ENCODE data around the gene EMC9.

Gene EMC9

DNA sequence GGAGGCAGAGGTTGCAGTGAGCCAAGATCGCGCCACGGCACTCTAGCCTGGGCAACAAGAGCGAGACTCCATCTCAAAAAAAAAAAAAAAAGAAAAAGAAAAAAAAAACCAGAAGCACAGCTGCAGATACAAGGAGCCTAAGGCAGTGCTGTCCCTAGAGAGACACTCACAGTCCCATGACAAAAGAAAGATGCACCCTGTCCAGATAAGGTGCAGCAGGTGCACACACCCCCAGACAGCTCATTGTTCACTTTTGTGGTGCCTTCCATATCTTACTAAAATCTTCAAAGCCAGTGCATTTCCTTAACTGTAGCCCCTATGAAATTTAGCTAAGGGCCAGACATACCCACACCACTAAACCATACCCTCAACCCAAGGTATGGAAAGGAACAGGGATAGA is 19.0 kb downstream of the EMC9 start:
- Histone ChIP-seq H3K4me1 (ENCODE audit: insufficient read depth, low read length) (no peaks in the 10 kb centered on the region), H3K9me3 (ENCODE audit: control insufficient read depth, insufficient read depth, low read length) (no peaks in the 10 kb centered on the region), H3K9ac (ENCODE audit: low read depth, low read length) (no peak overlapping the region), H3K36me3 (ENCODE audit: insufficient read depth, low read length) (peaks cover 14% of the 10 kb centered on the region)

DNA sequence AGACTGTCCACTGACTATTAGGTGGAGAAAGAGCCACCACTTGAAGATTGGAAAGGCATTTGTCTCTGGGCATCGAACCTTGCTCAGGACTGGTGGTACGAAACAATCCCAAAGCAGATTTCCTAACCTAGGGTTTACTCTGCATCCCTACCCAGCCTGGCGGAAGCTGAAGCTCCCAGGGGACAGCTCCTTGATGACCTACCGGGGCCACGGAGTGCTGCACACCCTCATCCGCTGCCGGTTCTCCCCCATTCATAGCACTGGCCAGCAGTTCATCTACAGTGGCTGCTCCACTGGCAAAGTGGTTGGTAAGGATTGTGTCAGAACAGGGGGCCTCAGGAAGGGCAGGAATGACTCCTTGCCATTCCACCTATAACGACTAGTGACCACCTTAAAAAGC is 20.2 kb downstream of the EMC9 start:
- no peak overlapping the region for H3K9ac ChIP-seq (ENCODE audit: low read depth, low read length)
- peaks cover 14% of the 10 kb centered on the region for H3K36me3 ChIP-seq (ENCODE audit: insufficient read depth, low read length)
- no peaks in the 10 kb centered on the region for H3K9me3 ChIP-seq (ENCODE audit: control insufficient read depth, insufficient read depth, low read length)
- H3K4me1 ChIP-seq (ENCODE audit: insufficient read depth, low read length) = no peaks in the 10 kb centered on the region

DNA sequence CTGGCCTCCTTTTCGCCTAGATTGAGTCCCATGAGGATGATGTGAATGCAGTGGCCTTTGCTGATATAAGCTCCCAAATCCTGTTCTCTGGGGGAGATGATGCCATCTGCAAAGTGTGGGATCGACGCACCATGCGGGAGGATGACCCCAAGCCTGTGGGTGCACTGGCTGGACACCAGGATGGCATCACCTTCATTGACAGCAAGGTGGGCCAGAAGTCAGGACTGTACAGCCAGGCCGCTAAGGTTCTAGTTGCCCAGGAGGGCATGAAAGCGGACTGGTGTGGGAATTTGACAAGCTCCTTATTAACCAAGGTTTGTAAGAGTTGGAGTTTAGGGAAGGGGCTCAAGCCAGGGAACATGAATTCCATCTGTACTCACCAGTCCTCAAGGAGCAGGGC is 21.7 kb downstream of the EMC9 start:
- Histone ChIP-seq H3K4me1 (ENCODE audit: insufficient read depth, low read length) (no peaks in the 10 kb centered on the region), H3K36me3 (ENCODE audit: insufficient read depth, low read length) (peaks cover 14% of the 10 kb centered on the region)

DNA sequence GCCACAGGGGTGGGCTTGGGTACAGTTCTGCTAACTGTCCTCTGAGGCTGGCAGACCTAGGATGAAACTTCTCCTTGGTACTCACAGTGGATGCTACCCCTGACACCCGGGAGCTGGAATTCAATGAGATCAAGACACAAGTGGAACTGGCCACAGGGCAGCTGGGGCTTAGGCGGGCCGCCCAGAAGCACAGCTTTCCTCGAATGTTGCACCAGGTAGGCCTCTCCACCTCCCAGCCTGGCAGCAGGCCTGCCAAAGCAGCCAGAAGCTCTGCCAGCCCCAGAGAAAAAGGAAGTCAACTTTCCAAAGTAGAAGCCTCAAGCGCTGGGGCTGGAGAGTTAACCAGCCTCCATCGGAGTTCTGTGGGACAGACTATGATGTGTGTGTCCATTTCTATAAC is 24.2 kb downstream of the EMC9 start:
- Histone ChIP-seq H3K4me1 (ENCODE audit: insufficient read depth, low read length) (no peaks in the 10 kb centered on the region), H3K9me3 (ENCODE audit: control insufficient read depth, insufficient read depth, low read length) (no peaks in the 10 kb centered on the region), H3K9ac (ENCODE audit: low read depth, low read length) (no peak overlapping the region), H3K36me3 (ENCODE audit: insufficient read depth, low read length) (peaks cover 14% of the 10 kb centered on the region)

More for the DNA sequence above, 21.7 kb downstream of the EMC9 start:
- H3K9ac ChIP-seq (ENCODE audit: low read depth, low read length) = no peak overlapping the region
- no peaks in the 10 kb centered on the region for H3K9me3 ChIP-seq (ENCODE audit: control insufficient read depth, insufficient read depth, low read length)

DNA sequence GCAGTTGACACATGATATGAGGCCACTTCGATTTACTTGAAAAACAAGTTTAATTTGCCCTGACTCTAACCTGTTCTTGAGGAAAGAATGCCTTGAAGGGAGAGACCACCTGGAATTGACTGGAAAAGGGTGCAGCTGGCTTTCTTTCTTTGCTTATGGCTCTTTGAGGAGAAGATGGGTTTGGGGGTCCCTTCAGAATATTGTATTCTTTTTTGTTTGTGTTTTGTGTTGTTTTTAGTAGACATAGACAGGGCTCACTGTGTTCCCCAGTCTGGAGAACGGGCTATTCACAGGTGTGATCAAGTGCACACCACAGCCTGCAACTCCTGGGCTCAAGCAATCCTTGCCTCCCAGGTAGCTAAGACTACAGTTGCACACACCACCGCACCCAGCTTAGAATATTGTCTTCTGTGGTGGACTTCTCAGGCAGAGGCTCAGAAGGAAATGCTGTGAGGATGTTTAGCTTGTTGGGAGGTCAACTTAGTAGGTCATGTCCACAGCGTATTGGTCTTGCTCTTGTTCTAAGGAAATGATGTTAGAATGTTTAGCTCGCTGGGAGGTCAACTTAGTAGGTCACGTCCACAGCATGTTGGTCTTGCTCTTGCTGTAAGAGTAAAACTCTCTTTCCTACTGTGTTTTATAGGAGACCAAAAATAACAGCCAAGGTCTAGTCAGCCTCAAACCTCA is 25.1 kb downstream of the EMC9 start:
- Histone ChIP-seq H3K9ac (ENCODE audit: low read depth, low read length) (peak overlapping the region; percentile 81; the same call in 1 of the 2 replicates), H3K36me3 (ENCODE audit: insufficient read depth, low read length) (peaks cover 14% of the 10 kb centered on the region), H3K4me1 (ENCODE audit: insufficient read depth, low read length) (no peaks in the 10 kb centered on the region), H3K9me3 (ENCODE audit: control insufficient read depth, insufficient read depth, low read length) (no peaks in the 10 kb centered on the region)

DNA sequence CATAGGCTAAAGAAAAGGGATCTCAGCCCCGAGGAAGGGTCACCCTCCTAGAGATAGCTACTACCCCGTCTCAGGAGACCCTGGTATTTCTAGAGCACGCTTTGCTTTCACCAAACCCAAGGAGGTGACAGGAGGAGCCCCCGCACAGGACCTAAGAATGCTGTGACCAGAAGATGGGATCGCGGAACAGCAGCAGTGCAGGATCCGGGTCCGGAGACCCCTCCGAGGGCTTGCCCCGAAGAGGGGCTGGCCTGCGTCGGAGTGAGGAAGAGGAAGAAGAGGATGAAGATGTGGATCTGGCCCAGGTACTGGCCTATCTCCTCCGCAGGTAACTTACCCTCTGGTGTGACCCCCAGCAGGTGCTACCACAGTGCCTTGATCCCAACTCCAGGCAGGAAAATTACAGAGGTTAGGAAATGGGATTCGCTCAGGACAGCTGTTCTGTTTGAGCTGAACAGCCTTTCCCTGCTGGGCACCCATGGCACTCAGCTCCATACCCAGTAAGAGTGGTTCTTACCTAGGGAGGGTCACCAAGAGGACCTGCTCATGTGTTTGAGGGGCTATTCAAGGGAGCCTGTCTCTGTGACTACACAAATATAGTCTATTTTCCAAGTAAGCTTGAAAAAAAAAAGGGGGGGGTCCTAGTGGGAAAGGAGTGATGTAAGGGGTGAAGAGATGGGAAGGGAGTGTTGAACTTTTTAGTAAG is 25.8 kb downstream of the EMC9 start:
- peaks cover 14% of the 10 kb centered on the region for H3K36me3 ChIP-seq (ENCODE audit: insufficient read depth, low read length)
- H3K4me1 ChIP-seq (ENCODE audit: insufficient read depth, low read length) = no peaks in the 10 kb centered on the region
- H3K9me3 ChIP-seq (ENCODE audit: control insufficient read depth, insufficient read depth, low read length) = no peaks in the 10 kb centered on the region
- peak overlapping the region; percentile 81 for H3K9ac ChIP-seq (ENCODE audit: low read depth, low read length)

DNA sequence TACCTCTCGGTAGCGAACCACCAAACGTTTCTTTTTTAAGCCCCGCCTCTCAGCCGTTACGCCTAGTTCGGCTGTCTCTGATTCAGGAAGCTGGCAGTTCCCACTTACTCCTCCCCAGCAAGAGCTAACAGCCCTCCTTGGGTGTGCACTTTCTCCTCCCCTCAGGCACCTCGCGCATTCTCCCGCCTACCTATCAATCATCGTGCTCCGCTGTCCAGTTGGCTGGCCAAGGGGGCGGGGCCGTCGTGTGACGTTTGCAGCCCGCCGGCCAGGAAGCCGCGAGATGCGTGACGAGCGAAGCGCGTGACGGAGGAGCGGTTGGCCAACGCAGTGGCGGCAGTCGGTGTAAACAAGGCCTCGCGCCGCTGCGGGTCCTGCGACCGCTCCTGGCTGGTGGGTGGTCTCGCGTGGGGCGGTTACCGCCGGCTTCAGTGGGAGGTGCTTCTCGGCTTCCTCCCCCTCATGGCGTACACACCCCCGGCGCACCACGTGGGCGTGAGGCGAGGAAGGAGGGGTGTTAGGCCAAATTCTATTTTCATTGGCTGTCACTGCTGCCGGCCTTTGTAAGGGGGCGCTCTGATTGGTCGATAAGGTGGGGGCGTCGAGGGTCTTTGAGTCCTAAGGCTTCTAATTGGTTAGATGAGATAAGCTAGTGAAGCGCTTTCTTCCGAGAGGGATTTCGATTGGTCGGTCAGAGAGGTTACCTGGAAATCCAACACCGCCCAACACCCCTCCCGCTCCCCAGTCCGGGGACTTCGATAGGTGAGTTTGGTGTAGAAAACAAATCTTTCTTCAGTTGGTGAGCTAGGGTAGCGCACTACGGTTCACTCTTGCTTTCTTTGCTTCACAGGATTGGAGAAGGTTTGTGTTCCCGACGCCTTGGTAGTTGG is 26.6 kb downstream of the EMC9 start, which contains the start of the genes DCAF11 and NRL:
Gene DCAF11 (plus strand): TSS at position 246 of the 890 bp plus-strand sequence. CDS start 818 bp downstream, outside the sequence.
Gene NRL (minus strand): TSS at position 418 of the 890 bp plus-strand sequence. CDS start 32,101 bp downstream, outside the sequence.
- Histone ChIP-seq H3K9ac (ENCODE audit: low read depth, low read length) (peak within 1 kb of the TSS; percentile 81), H3K36me3 (ENCODE audit: insufficient read depth, low read length) (peaks cover 14% of the 10 kb centered on the region), H3K4me1 (ENCODE audit: insufficient read depth, low read length) (no peaks in the 10 kb centered on the region), H3K9me3 (ENCODE audit: control insufficient read depth, insufficient read depth, low read length) (no peaks in the 10 kb centered on the region)

DNA sequence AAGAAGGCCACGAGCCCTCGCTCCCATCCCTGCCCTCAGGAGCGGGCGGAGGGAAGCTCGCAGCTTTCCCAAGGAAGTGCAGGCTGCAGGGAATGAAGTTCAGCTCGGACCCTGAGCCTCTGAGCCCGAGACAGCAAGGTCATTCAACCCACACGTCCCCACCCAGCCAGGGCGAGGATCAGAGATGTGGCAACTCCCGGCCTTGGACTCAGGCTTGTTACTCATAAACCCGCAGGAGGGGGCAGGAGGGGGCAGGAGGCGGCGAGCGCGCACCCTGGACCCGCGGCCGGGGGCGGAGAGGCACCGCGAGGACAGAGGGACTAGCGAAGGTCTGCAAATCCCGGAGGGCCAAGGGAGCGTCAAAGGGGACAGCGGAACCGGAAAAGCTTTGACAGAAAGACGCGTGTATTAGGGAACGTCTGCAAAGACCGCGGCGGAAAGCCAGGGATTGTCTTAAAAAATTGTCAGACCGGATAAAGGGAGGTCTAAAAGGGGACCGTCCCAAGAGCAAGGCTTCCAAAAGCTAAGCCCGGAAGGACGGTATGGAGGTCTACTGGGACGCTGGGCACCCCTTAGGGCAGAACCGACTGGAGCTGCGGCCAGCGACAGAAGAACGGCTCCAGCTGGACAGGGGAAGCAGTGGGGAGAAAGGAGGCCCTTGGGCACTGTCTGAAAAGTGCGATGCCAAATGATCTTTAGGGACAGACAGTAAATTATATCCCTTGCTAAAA is 27.4 kb downstream of the EMC9 start:
- Histone ChIP-seq H3K9me3 (ENCODE audit: control insufficient read depth, insufficient read depth, low read length) (no peaks in the 10 kb centered on the region), H3K36me3 (ENCODE audit: insufficient read depth, low read length) (peaks cover 9% of the 10 kb centered on the region), H3K9ac (ENCODE audit: low read depth, low read length) (peak overlapping the region; percentile 81), H3K4me1 (ENCODE audit: insufficient read depth, low read length) (0 out of 2 replicates have a peak, but pooled peaks cover 1% of the 10 kb centered on the region)

DNA sequence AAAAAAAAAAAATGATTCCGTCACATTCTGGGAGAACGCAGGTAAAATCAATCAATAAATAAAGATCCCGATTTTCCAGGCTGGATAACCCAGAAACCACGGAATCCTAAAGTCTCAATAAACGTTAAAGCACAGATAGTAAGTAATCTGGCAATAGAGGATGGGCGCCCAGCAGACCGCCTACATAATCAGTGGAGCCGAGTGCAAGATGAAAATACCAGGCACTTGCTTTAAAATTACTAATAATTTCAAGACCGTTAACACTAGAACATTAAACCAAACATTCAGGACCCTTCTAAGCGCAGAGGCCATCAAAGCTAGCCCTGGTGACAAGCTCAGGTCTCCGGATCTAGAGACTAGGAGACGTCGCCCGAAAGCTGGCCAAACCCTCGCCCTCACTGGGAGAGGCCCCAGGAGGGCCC is 28.0 kb downstream of the EMC9 start:
- Histone ChIP-seq H3K36me3 (ENCODE audit: insufficient read depth, low read length) (peaks cover 3% of the 10 kb centered on the region), H3K9me3 (ENCODE audit: control insufficient read depth, insufficient read depth, low read length) (no peaks in the 10 kb centered on the region), H3K4me1 (ENCODE audit: insufficient read depth, low read length) (0 out of 2 replicates have a peak, but pooled peaks cover 2% of the 10 kb centered on the region), H3K9ac (ENCODE audit: low read depth, low read length) (peak overlapping the region; percentile 81)

DNA sequence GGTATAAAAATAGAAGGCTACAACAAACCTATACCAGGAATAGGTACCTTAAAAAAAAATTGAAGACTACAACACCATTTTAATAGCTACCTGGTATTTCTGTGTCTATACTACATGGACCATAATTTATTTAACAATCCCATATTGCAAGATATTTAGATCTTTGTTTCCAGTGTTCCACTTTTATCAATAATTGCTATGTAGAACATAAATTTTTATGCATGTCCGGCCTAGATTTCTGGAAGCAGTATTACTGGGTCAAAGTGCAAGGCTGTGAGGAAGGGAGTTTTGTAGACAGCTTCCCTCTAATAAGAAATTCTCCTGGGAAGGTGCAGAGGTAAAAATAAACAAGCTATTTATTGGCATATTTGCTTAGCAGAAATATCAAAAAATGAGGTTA is 30.9 kb downstream of the EMC9 start:
- 0 out of 2 replicates have a peak, but pooled peaks cover 2% of the 10 kb centered on the region for H3K4me1 ChIP-seq (ENCODE audit: insufficient read depth, low read length)
- peaks cover under 1% of the 10 kb centered on the region; the same call in 1 of the 2 replicates for H3K9me3 ChIP-seq (ENCODE audit: control insufficient read depth, insufficient read depth, low read length)
- H3K36me3 ChIP-seq (ENCODE audit: insufficient read depth, low read length) = no peaks in the 10 kb centered on the region
- H3K9ac ChIP-seq (ENCODE audit: low read depth, low read length) = no peak overlapping the region

DNA sequence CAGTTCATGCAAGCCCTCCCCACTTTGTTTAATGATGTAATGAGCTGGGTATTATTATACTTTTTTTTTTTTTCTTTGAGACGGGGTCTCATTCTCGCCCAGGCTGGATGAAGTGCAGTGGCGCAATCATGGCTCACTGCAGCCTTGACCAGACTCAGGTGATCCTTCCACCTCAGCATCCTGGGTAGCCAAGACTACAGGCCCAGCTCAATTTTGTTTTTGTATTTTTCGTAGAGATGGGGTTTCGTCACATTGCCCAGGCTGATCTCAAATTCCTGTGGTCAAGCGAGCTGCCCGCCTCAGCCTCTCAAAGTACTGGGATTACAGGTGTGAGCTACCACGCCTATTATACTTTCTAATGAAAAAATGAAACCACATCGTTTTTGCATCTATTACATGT is 31.3 kb downstream of the EMC9 start:
- H3K36me3 ChIP-seq (ENCODE audit: insufficient read depth, low read length) = peaks cover under 1% of the 10 kb centered on the region; the same call in 1 of the 2 replicates
- H3K4me1 ChIP-seq (ENCODE audit: insufficient read depth, low read length) = 0 out of 2 replicates have a peak, but pooled peaks cover 2% of the 10 kb centered on the region
- H3K9ac ChIP-seq (ENCODE audit: low read depth, low read length) = no peak overlapping the region
- H3K9me3 ChIP-seq (ENCODE audit: control insufficient read depth, insufficient read depth, low read length) = peaks cover 4% of the 10 kb centered on the region; the same call in 1 of the 2 replicates

DNA sequence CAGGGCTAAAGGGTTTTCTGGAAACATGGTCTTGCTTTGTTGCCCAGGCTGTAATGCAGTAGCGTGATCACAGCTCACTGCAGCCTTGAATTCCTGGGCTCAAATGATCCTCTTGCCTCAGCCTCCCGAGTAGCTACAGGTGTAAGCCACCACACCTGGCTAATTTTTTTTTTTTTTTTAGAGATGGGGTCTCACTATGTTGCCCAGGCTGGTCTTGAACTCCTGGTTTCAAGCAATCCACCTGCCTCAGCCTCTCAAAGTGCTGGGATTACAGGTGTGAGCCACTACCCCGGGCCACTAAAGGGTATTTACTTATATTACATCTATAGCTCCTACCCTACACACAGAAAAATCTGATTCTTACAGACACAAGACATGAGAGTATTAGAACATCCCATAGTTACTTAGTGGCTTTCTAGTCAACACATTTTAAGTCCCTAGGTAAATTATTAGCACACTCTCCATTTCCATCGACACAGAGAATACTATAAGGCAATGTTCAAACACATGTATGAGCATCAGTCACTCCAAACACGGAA is 33.0 kb downstream of the EMC9 start:
- H3K4me1 ChIP-seq (ENCODE audit: insufficient read depth, low read length) = 0 out of 2 replicates have a peak, but pooled peaks cover 2% of the 10 kb centered on the region
- H3K9me3 ChIP-seq (ENCODE audit: control insufficient read depth, insufficient read depth, low read length) = peaks cover 4% of the 10 kb centered on the region
- H3K36me3 ChIP-seq (ENCODE audit: insufficient read depth, low read length) = peaks cover 10% of the 10 kb centered on the region
- no peak overlapping the region for H3K9ac ChIP-seq (ENCODE audit: low read depth, low read length)

DNA sequence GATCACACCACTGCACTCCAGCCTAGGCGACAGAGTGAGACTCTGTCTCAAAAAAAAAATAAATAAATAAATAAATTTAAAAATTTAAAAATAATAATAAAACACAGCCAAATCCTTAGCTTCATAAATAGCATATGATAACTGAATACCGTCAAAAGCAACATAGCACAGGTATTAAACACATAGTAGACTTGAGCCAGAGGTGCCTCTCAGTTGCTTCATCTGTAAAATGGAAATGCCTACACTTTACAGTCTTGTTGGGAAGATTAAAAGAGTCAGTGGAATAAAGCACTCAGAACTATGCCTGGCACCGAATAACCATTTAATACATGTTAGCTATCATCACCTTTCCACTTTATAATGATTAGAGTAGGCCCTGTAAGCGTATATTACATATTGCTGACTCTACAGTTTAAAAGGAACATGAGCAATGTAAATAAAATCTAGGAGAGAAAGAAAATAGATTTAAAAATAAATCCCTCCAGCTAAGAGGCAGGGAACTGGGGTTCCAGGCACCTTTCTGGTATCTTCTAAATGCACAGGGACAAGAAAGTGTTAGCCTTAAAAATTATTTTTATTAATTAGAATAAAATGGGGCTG is 34.6 kb downstream of the EMC9 start:
- Histone ChIP-seq H3K9me3 (ENCODE audit: control insufficient read depth, insufficient read depth, low read length) (peaks cover 4% of the 10 kb centered on the region), H3K4me1 (ENCODE audit: insufficient read depth, low read length) (0 out of 2 replicates have a peak, but pooled peaks cover 2% of the 10 kb centered on the region), H3K36me3 (ENCODE audit: insufficient read depth, low read length) (peaks cover 24% of the 10 kb centered on the region), H3K9ac (ENCODE audit: low read depth, low read length) (no peak overlapping the region)
